T-helper 2 cell treated with Interferon-gamma antibody and Interleukin-4, amounts not matched to agents 5 μg/mL and 100 μg/mL, for 36 hours (primary cell): ENCODE results near the gene SDC3.

Experiments used
- DNase-seq: peaks from one replicate; pipeline ENCODE4 v3.0.0; 2021; ENCODE audit warnings: low spot score
- H3K27ac Mint-ChIP-seq: one replicate; pipeline ENCODE4 v1.8.0; 2021; ENCODE audit warnings: mild to moderate bottlenecking, mixed read lengths
- H3K27me3 Mint-ChIP-seq: one replicate; pipeline ENCODE4 v1.8.0; 2021; ENCODE audit warnings: low read depth, mixed read lengths
- H3K36me3 Mint-ChIP-seq: one replicate; pipeline ENCODE4 v1.8.0; 2021; ENCODE audit warnings: low read depth, mixed read lengths
- H3K4me1 Mint-ChIP-seq: one replicate; pipeline ENCODE4 v1.8.0; 2021; ENCODE audit warnings: low read depth, mixed read lengths
- H3K4me3 Mint-ChIP-seq: one replicate; pipeline ENCODE4 v1.8.0; 2022; ENCODE audit warnings: mild to moderate bottlenecking, moderate library complexity, mixed read lengths
- H3K9me3 Mint-ChIP-seq: one replicate; pipeline ENCODE4 v1.8.0; 2021; ENCODE audit warnings: mixed read lengths

The SDC3 gene

DNA sequence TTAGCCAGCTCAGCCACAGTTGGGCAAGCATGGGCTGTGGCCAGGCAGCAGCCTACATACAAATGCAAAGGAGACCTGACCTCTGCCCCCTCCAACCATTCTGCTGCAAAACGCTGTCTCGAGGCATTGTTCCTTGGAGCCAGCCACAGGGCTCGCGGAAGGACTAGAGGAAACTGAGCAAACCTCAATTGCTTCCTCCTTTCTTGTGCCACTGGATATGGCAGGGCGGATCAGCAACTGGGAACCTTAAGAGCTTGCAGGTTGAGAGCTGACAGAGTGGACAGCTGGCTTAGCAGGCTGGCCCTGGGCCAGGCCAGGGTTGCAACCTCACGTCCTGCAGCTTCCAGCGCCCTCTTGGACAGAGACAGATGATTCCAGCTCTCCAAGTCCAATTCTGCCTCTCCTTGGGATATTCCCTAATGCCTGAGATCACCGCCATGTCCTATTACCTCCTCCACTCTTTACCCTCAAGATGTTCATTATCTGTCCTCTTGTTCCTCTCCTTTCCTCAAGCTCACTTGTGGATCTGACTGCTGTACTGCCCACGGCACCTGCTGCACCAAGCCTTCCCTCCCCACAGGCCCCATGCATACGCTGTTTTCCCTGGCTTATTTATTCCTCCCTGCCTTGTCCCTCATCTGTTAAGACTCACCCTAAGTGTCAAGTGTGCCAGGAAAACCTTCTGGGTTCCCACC lies 67.5 kb downstream of the SDC3 start:
- no peak for DNase-seq
- Mint-ChIP-seq H3K27me3 (peaks cover 47% of the 10 kb centered on the region), H3K4me1 (no peaks in the 10 kb centered on the region), H3K27ac (no peak overlapping the region), H3K4me3 (no peak overlapping the region), H3K36me3 (no peaks in the 10 kb centered on the region), H3K9me3 (no peaks in the 10 kb centered on the region)

DNA sequence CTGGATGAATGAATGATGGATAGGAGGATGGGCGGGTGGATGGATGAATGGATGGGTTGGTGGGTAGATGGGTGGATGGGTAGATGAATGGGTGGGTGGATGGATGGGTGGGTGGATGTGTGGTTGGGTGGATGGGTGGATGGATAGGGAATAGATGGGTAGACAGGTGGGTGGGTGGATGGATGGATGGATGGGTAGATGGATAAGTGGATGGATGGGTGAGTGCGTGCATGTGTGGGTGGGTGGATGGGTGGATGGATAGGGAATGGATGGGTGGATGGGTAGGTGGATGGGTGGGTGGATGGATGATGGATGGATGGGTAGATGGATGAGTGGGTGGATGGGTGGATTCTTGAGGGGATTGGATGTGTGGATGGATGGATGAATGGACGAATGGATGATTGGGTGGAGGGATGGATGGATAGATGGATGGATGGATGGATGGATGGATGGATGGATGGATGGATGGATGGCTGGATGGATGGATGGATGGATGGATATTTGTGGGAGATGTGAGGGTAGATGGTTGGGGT lies 68.7 kb downstream of the SDC3 start:
- Mint-ChIP-seq H3K27me3 (peaks cover 37% of the 10 kb centered on the region), H3K4me1 (no peaks in the 10 kb centered on the region), H3K9me3 (no peaks in the 10 kb centered on the region), H3K4me3 (no peak overlapping the region), H3K27ac (no peak overlapping the region), H3K36me3 (no peaks in the 10 kb centered on the region)
- DNase-seq = no peak

DNA sequence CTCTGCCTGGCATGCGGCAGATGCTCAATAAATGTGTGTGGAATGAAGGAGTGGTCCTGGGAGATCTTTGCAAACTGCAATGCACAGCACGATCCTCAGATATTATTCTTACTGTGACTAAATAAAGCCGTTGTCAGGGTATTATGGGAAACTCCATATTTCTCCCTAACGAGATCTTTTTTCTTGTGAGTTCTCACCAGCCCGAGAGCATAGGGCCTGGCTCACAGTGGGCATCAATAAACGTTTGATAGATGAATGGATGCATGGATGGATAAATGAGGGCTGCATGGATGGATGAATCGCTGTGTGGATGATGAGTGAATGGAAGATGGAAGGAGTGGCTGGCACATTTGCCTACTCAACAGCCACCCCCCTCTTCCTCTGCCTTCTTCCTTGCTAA lies 69.6 kb downstream of the SDC3 start:
- no peak for DNase-seq
- no peak overlapping the region for H3K4me3 Mint-ChIP-seq
- no peaks in the 10 kb centered on the region for H3K4me1 Mint-ChIP-seq
- no peak overlapping the region for H3K27ac Mint-ChIP-seq
- H3K27me3 Mint-ChIP-seq = peaks cover 36% of the 10 kb centered on the region
- no peaks in the 10 kb centered on the region for H3K9me3 Mint-ChIP-seq
- no peaks in the 10 kb centered on the region for H3K36me3 Mint-ChIP-seq

DNA sequence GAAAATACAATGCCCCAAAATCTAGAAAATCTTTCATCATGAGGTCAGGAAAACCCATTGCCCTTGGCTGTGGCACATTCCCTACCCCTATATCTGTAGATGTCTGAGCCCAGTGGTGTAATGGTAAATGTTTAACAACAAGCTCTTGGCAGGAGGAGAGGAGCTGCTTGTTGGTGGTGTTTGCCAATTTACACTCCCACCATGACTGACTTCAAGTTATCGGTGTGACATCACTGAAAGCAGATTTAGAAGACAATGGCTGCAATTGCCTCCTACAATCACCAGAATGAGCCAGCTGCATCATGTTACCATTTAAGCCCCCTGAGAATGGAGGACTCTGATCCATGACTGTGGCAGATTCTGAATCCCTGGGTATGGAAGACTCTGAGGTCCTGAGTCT lies 70.9 kb downstream of the SDC3 start:
- no peak for DNase-seq
- H3K9me3 Mint-ChIP-seq = no peaks in the 10 kb centered on the region
- H3K4me1 Mint-ChIP-seq = no peaks in the 10 kb centered on the region
- no peaks in the 10 kb centered on the region for H3K36me3 Mint-ChIP-seq
- no peak overlapping the region for H3K27ac Mint-ChIP-seq
- no peak overlapping the region for H3K4me3 Mint-ChIP-seq
- H3K27me3 Mint-ChIP-seq = peaks cover 38% of the 10 kb centered on the region

DNA sequence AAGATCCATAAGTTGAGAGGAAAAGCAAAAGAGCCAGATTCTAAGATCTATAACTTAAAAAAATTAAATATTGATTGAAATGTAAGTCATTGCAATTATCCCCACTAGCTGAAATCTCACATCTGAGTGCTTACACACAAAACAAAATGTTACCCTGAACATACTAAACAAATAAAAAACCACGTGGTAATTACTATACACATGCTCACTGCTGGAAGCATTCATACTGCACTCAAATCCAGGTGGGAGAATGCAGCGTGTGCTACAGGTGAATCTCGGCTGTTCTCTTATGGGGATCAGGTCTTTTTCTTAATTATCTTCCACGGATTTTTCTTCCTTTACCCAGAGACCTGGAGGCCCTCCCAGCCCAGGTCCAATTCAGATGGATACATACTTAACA lies 74.3 kb downstream of the SDC3 start:
- Mint-ChIP-seq H3K27ac (no peak overlapping the region), H3K36me3 (no peaks in the 10 kb centered on the region), H3K27me3 (peaks cover 32% of the 10 kb centered on the region)

DNA sequence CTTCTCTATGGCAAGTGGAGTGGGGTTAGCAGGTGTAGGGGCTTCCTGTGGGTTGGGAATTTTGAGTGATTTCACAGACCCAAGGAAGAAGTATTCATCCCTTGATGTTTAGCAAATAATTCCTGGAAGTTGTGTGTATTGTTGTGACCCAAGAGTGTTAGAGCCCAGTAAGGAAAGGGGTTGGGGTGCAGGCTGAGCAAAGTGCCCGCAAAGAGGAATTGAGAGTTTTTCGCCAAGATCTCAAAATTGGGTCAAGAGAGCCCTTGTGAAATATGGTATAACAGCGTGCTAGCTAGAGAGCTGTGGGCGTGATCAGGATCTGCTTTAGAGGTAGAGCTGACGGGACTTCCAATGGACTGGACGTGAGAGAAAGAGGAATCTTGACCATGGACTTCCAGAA lies 78.0 kb downstream of the SDC3 start:
- H3K4me3 Mint-ChIP-seq = no peak overlapping the region
- no peaks in the 10 kb centered on the region for H3K4me1 Mint-ChIP-seq
- peaks cover 39% of the 10 kb centered on the region for H3K27me3 Mint-ChIP-seq

More for the DNA sequence above, 74.3 kb downstream of the SDC3 start:
- Mint-ChIP-seq H3K4me3 (no peak overlapping the region), H3K4me1 (no peaks in the 10 kb centered on the region), H3K9me3 (no peaks in the 10 kb centered on the region)
- DNase-seq = no peak

DNA sequence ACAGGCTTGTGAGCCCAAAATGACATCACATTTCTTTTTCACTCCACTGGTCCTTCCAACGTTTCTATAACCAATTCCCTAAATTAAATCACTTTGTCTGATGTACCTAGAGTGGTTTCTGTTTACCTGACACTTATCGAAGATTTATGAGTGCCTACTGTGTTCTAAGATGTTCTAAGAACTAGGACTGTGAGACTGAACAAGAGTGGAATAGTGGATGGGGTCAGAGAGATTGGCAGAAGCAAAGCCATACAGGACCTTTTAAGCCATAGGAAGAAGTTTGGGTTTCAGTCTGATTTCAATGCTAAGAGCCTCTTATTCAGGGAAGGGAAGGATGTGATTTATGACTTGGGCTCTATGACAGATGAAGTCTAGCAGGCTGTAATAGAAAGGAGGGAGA lies 78.7 kb downstream of the SDC3 start:
- Mint-ChIP-seq H3K9me3 (no peaks in the 10 kb centered on the region), H3K4me3 (no peak overlapping the region), H3K36me3 (no peaks in the 10 kb centered on the region)

More for the DNA sequence above, 78.0 kb downstream of the SDC3 start:
- no peak for DNase-seq
- no peaks in the 10 kb centered on the region for H3K9me3 Mint-ChIP-seq
- no peak overlapping the region for H3K27ac Mint-ChIP-seq
- no peaks in the 10 kb centered on the region for H3K36me3 Mint-ChIP-seq

DNA sequence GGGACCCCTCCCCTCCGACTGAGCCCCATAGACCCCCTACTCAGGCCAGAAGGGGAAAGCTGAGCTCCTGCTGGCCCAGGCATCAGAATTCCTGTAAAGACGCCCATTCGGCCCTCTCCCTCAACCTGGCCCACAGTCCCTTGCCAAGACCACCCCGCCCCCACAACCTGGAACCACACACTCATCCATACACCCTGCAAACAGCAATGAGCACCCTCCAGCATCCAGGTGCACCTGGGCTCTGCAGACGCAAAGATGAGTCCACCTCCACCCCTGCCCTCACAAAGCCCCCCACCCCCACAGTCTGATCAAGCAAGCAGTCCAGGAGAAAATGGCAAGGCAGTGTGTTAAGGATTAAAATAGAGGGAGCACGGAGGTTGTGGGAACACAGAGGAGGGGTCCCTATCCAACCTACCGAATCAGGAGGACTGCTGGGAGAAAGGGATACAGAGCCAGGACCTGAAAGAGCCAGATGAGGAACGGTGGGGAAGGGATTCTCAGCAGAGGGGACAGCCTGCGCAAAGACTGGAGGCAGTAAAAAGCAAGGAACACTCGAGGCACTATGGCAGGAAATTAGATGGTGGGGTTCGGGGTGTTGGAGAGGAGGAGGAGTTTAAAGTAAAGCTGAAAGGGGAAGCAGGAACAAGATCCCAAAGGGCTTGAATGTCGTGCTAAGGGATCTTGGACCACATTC lies 83.7 kb downstream of the SDC3 start:
- Mint-ChIP-seq H3K4me3 (no peak overlapping the region), H3K4me1 (peaks cover 17% of the 10 kb centered on the region)

More for the DNA sequence above, 78.7 kb downstream of the SDC3 start:
- no peak for DNase-seq
- Mint-ChIP-seq H3K27me3 (peaks cover 46% of the 10 kb centered on the region), H3K27ac (no peak overlapping the region), H3K4me1 (peaks cover 5% of the 10 kb centered on the region)

DNA sequence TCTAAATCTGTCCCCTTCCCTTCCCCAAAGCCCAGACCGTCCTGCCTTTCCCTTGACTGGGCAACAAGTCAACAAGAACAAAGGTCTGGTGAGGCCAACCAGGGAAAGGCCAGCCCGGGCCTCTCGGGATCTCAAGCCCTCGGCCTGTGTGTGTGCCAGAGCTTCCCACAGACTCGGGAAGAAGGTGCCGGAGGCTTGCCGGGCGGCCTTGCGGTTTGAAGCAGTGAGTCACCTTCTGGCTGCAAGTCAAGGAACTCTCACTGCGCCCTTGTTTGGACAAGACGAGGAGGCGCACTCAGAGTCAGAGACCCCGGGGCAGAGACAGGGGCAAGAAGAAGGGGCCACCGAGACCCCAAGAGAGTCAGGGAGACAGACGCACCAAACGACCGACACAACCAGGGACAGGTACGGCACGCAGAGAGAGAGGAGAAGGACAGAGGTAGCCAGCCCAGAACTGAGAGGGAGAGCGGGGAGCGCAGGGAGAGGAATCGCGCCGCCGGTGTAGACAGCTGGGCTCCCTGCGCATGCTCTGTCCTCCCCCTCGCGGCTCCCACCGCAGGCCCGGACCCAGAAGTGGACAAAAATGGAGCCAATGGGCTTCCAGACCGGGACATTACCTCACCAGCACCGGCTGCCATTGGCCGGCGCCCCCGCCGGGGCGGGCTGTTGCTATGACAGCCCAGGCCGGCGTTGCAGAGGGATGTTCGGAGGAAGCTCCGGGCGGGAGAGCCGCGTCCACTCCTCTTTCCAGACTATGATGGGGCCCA lies 84.4 kb downstream of the SDC3 start:
- Mint-ChIP-seq H3K4me1 (peaks cover 17% of the 10 kb centered on the region), H3K27me3 (peaks cover 58% of the 10 kb centered on the region), H3K36me3 (no peaks in the 10 kb centered on the region), H3K9me3 (no peaks in the 10 kb centered on the region), H3K27ac (peak overlapping the region; percentile 67), H3K4me3 (peak overlapping the region; percentile 83)
- peak; percentile 68 for DNase-seq

More for the DNA sequence above, 83.7 kb downstream of the SDC3 start:
- H3K36me3 Mint-ChIP-seq = no peaks in the 10 kb centered on the region
- DNase-seq = no peak
- peaks cover 55% of the 10 kb centered on the region for H3K27me3 Mint-ChIP-seq
- no peak overlapping the region for H3K27ac Mint-ChIP-seq
- no peaks in the 10 kb centered on the region for H3K9me3 Mint-ChIP-seq

DNA sequence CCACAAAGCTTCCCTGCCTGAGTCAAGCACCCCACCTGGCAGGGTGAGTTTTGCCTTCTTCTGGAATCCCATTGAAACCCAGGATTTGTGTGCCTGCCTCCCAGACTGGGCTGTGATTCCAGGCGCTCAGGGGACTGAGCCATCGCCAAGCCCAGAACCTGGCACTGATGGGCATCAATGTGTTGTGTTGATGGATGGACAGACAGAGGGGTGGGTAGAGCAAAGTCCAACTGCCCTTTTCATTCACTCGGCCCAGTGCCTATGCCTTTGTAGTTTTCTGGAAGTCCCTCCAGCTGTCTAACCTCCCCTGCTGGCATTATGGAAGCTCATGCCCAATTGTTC lies 85.0 kb downstream of the SDC3 start:
- Mint-ChIP-seq H3K27ac (no peak overlapping the region), H3K27me3 (peaks cover 59% of the 10 kb centered on the region), H3K4me1 (peaks cover 17% of the 10 kb centered on the region), H3K36me3 (no peaks in the 10 kb centered on the region), H3K4me3 (peak overlapping the region; percentile 83), H3K9me3 (no peaks in the 10 kb centered on the region)
- no peak for DNase-seq

DNA sequence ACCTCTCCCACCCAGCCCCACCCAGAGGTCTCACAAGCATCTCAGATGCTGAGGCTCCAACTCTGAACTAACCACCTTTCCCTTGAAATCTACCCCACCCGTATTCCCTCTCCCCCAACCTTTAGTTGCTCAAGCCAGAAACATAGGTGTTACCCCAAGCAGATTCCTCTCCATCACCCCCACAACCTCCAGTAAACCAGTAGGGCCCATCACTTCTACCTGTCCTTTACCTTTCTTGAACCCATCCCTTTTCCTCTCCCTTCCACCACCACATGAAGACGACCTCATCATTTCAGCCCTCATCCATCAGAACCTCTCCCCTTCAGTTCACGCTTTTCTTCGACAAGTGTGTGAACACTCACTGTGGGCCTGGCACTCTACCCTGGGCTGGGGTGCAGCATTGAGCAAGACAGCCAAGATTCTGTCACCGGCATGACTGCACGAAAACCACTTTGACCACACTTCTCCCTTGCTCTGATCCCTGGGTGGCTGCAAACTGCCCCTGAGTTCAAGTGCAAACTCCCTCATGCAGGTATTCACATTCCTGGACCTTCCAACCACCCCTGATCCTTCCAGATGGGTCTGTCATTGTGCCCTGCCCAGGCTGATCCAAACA lies 85.5 kb downstream of the SDC3 start:
- peaks cover 62% of the 10 kb centered on the region for H3K27me3 Mint-ChIP-seq
- H3K4me3 Mint-ChIP-seq = no peak overlapping the region
- H3K9me3 Mint-ChIP-seq = no peaks in the 10 kb centered on the region
- no peak overlapping the region for H3K27ac Mint-ChIP-seq
- H3K36me3 Mint-ChIP-seq = no peaks in the 10 kb centered on the region
- H3K4me1 Mint-ChIP-seq = peaks cover 17% of the 10 kb centered on the region
- DNase-seq = no peak

DNA sequence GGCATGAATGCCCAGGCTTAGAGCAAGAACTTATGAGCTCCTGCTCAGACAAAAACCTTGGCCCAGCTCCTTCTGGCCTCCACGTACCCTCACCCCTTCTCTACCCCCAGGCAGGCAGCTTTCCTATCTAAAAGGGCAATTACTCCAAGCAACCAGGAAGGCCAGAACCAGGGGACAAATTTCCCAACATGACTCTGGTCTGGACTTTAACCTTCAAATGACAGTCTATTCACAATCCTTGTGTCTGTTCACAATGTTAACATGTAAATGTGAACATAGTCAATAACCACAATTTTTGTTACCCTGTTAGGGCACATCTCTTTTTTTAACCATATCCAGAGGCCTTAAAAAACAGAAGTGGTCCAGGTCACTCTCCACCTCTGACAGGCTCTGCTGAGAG lies 86.6 kb downstream of the SDC3 start:
- Mint-ChIP-seq H3K36me3 (no peaks in the 10 kb centered on the region), H3K27ac (no peak overlapping the region), H3K27me3 (peaks cover 62% of the 10 kb centered on the region), H3K4me3 (no peak overlapping the region), H3K4me1 (peaks cover 17% of the 10 kb centered on the region), H3K9me3 (no peaks in the 10 kb centered on the region)
- no peak for DNase-seq

DNA sequence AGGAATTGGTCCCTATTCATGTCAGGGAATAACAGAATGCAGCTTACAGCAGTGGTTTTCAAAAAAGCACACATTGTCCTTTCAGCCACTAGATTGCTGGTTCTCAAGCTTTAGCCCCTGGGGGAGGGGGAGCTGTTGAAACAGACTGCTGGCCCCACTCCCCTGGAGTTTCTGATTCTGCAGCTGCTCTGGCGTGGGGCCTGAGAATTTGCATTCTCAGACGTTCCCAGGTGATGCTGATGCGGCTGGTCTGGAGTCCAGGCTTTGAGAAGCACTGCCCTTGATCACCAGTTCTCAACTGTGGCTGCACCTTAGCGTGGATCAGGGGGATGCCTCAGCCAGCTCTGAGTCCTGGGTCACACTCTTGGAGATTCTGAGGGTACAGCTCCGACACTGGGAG lies 88.3 kb downstream of the SDC3 start:
- Mint-ChIP-seq H3K4me3 (no peak overlapping the region), H3K36me3 (no peaks in the 10 kb centered on the region), H3K27me3 (peaks cover 57% of the 10 kb centered on the region), H3K9me3 (no peaks in the 10 kb centered on the region), H3K27ac (no peak overlapping the region), H3K4me1 (peaks cover 15% of the 10 kb centered on the region)
- no peak for DNase-seq
